H9 (cell line): ENCODE results near the gene FOXA2. TPM values are rescaled to one million over a fixed set of nuclear protein-coding genes. Genes with fewer than 3 reads are reported as not detected.

Source experiments
- DNase-seq: peaks from one replicate; pipeline ENCODE4 v3.0.0-alpha.2; 2017
- H2AFZ ChIP-seq: one replicate; pipeline ENCODE4 v1.6.1; 2013; ENCODE audit warnings: mild to moderate bottlenecking, low read length, control low read depth, moderate library complexity
- H2AK5ac ChIP-seq: 2 replicates; pipeline ENCODE4 v1.6.1; 2013; ENCODE audit warnings: low read length, control low read depth, mixed read lengths; ENCODE audit not compliant: insufficient read length
- H2BK120ac ChIP-seq: one replicate; pipeline ENCODE4 v1.6.1; 2013; ENCODE audit warnings: low read depth, mild to moderate bottlenecking, low read length, control low read depth, inconsistent platforms; ENCODE audit not compliant: poor library complexity, severe bottlenecking
- H2BK12ac ChIP-seq: 2 replicates; pipeline ENCODE4 v1.6.1; 2013; ENCODE audit warnings: low read length, control low read depth, mixed read lengths, low read depth; ENCODE audit not compliant: insufficient read length
- H2BK15ac ChIP-seq: 2 replicates; pipeline ENCODE4 v1.6.1; 2013; ENCODE audit warnings: low read depth, low read length, control low read depth
- H2BK20ac ChIP-seq: one replicate; pipeline ENCODE4 v1.6.1; 2013; ENCODE audit warnings: low read depth, mild to moderate bottlenecking, low read length, control low read depth, inconsistent platforms; ENCODE audit not compliant: poor library complexity, severe bottlenecking
- H2BK5ac ChIP-seq: 2 replicates; pipeline ENCODE4 v1.6.1; 2013; ENCODE audit warnings: low read length, control low read depth, mixed read lengths; ENCODE audit not compliant: insufficient read length
- H3K14ac ChIP-seq: 2 replicates; pipeline ENCODE4 v1.6.1; 2013; ENCODE audit warnings: low read length, control low read depth; ENCODE audit not compliant: insufficient read depth
- H3K18ac ChIP-seq: 2 replicates; pipeline ENCODE4 v1.6.1; 2013; ENCODE audit warnings: low read depth, mild to moderate bottlenecking, mixed read lengths, low read length, control low read depth; ENCODE audit not compliant: insufficient read length
- H3K23ac ChIP-seq: 2 replicates; pipeline ENCODE4 v1.6.1; 2013; ENCODE audit warnings: low read length, control low read depth, mixed read lengths, low read depth; ENCODE audit not compliant: insufficient read length
- H3K23me2 ChIP-seq: 2 replicates; pipeline ENCODE4 v1.6.1; 2013; ENCODE audit warnings: low read depth, mild to moderate bottlenecking, mixed read lengths, low read length, control low read depth; ENCODE audit not compliant: insufficient read length, poor library complexity, severe bottlenecking
- H3K27ac ChIP-seq: 2 replicates; pipeline ENCODE4 v1.5.1; 2013; ENCODE audit warnings: low read length, control low read depth, mixed read lengths, low read depth; ENCODE audit not compliant: insufficient read length
- H3K27me3 ChIP-seq: 2 replicates; pipeline ENCODE4 v1.6.1; 2013; ENCODE audit warnings: low read length, control low read depth, inconsistent platforms; ENCODE audit not compliant: insufficient read depth
- H3K4ac ChIP-seq: 2 replicates; pipeline ENCODE4 v1.6.1; 2013; ENCODE audit warnings: low read depth, mild to moderate bottlenecking, control low read depth, inconsistent platforms, low read length, moderate library complexity
- H3K4me1 ChIP-seq: 2 replicates; pipeline ENCODE4 v1.6.1; 2013; ENCODE audit warnings: low read length, control low read depth, inconsistent platforms; ENCODE audit not compliant: insufficient read depth
- H3K4me2 ChIP-seq: 2 replicates; pipeline ENCODE4 v1.6.1; 2013; ENCODE audit warnings: low read length, control low read depth, mixed read lengths; ENCODE audit not compliant: insufficient read length, insufficient read depth
- H3K56ac ChIP-seq: 2 replicates; pipeline ENCODE4 v1.6.1; 2013; ENCODE audit warnings: low read depth, mild to moderate bottlenecking, mixed read lengths, low read length, control low read depth; ENCODE audit not compliant: insufficient read length
- H3K79me1 ChIP-seq: 2 replicates; pipeline ENCODE4 v1.6.1; 2013; ENCODE audit warnings: low read depth, mild to moderate bottlenecking, moderate library complexity, low read length, control low read depth, inconsistent platforms; ENCODE audit not compliant: insufficient read depth, poor library complexity, severe bottlenecking
- H3K79me2 ChIP-seq: 2 replicates; pipeline ENCODE4 v1.6.1; 2013; ENCODE audit warnings: low read length, control low read depth, inconsistent platforms; ENCODE audit not compliant: insufficient read depth
- H3K9ac ChIP-seq: 2 replicates; pipeline ENCODE4 v1.6.1; 2013; ENCODE audit warnings: low read length, control low read depth, mixed read lengths; ENCODE audit not compliant: insufficient read length; ENCODE audit errors: extremely low read depth
- H3K9me3 ChIP-seq: one replicate; pipeline ENCODE4 v1.6.1; 2013; ENCODE audit warnings: low read depth, low read length, inconsistent platforms; ENCODE audit not compliant: control insufficient read depth
- H3T11ph ChIP-seq: one replicate; pipeline ENCODE4 v1.6.1; 2013; ENCODE audit warnings: mild to moderate bottlenecking, low read length, control low read depth, inconsistent platforms
- H4K20me1 ChIP-seq: one replicate; pipeline ENCODE4 v1.6.1; 2013; ENCODE audit not compliant: control insufficient read depth, insufficient read length, insufficient read depth
- H4K5ac ChIP-seq: 2 replicates; pipeline ENCODE4 v1.6.1; 2013; ENCODE audit warnings: low read depth, mild to moderate bottlenecking, mixed read lengths, low read length, control low read depth; ENCODE audit not compliant: insufficient read length
- H4K8ac ChIP-seq: replicated peaks from 2 replicates; pipeline ENCODE4 v1.6.1; 2013; ENCODE audit warnings: low read length, control low read depth, mixed read lengths, low read depth; ENCODE audit not compliant: insufficient read length
- H4K91ac ChIP-seq: 2 replicates; pipeline ENCODE4 v1.6.1; 2013; ENCODE audit warnings: low read depth, mild to moderate bottlenecking, moderate library complexity, mixed read lengths, low read length, control low read depth; ENCODE audit not compliant: insufficient read length
- H3K27ac Mint-ChIP-seq, 3 experiments: 2 replicates in 2 of 3; 3 replicates in 1 of 3; pipeline ENCODE4 v1.8.0; 2020 to 2021; ENCODE audit warnings: mixed read lengths in 3 of 3, mild to moderate bottlenecking in 1 of 3, moderate library complexity in 1 of 3
- H3K27me3 Mint-ChIP-seq: 2 replicates; pipeline ENCODE4 v1.8.0; 2021; ENCODE audit warnings: low read depth, mild to moderate bottlenecking, moderate library complexity, mixed read lengths
- H3K36me3 Mint-ChIP-seq, 3 experiments: 2 replicates in 2 of 3; 3 replicates in 1 of 3; pipeline ENCODE4 v1.8.0; 2020 to 2021; ENCODE audit warnings: low read depth in 3 of 3, mixed read lengths in 3 of 3; ENCODE audit not compliant: insufficient read depth in 1 of 3
- H3K4me1 Mint-ChIP-seq, 2 experiments: 2 replicates each; pipeline ENCODE4 v1.8.0; 2020; ENCODE audit warnings: mixed read lengths in 2 of 2
- H3K4me3 Mint-ChIP-seq, 2 experiments: 2 replicates in 1 of 2; 3 replicates in 1 of 2; pipeline ENCODE4 v1.8.0; 2020 to 2021; ENCODE audit warnings: mild to moderate bottlenecking in 2 of 2, mixed read lengths in 2 of 2, moderate library complexity in 1 of 2
- H3K9me3 Mint-ChIP-seq, 2 experiments: 2 replicates in 1 of 2; 3 replicates in 1 of 2; pipeline ENCODE4 v1.8.0; 2020; ENCODE audit warnings: mild to moderate bottlenecking in 2 of 2, mixed read lengths in 2 of 2, moderate library complexity in 1 of 2
- WGBS: extraction: QIAGEN DNeasy Blood & Tissue Kit; methylation state at CpG from one replicate; pipeline ENCODE4 v1.1.7; 2013; ENCODE audit warnings: missing lambda C conversion rate, low lambda C conversion rate, mixed read lengths; ENCODE audit not compliant: insufficient read length; ENCODE audit errors: extremely low coverage; 5-methylcytosine and 5-hydroxymethylcytosine counted together
- total RNA-seq: library from RNA; stranded (reverse); gene quantifications from 2 replicates; pipeline ENCODE4 v1.2.1, GENCODE V29; 2021
- TF ChIP-seq, protein P1 (sequence below): fragments of 200-600 bp; sonication (generic); conservative IDR thresholded peaks from 3 replicates; pipeline ENCODE4 v1.8.0; 2021; ENCODE audit warnings: antibody characterized with exemption, mild to moderate bottlenecking

The FOXA2 gene
- total RNA-seq, 1 experiment from 2014 or later: not detected

DNA sequence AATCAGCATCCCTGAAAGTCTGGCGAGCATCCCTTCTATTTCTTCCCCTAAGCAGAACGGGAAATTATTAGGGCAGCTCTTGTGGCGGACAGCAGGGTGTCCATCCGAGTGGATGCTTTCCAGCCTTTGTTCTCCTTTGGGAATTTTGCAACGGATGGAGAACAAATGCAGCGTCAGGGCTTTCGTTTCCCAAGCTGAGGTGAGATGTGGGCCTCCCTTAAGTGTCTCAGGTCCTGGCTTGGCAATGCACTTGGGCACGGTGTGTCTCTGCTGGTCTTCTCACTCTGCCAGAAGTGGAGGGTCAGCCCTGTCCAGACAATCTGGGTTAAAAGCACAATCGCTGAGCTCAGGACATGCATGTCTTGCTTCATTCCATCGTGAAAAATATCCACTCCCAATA, 43.5 kb downstream of the FOXA2 start:
- Histone ChIP-seq H2BK5ac (no peak overlapping the region), H4K20me1 (no peaks in the 10 kb centered on the region), H2AK5ac (no peak overlapping the region), H3K79me2 (no peaks in the 10 kb centered on the region), H3K18ac (no peak overlapping the region), H2BK12ac (no peak overlapping the region), H2BK15ac (no peak overlapping the region), H4K5ac (no peak overlapping the region), H3K56ac (no peak overlapping the region), H3K4ac (no peak overlapping the region), H3K14ac (no peak overlapping the region), H3K27me3 (no peaks in the 10 kb centered on the region), H2AFZ (no peak overlapping the region), H3T11ph (no peak overlapping the region), H3K9ac (no peak overlapping the region), H2BK120ac (no peak overlapping the region), H3K27ac (no peak overlapping the region), H3K4me2 (no peak overlapping the region), H3K9me3 (no peaks in the 10 kb centered on the region), H3K4me1 (no peaks in the 10 kb centered on the region), H3K23ac (no peak overlapping the region), H2BK20ac (no peak overlapping the region), H4K8ac (no peak overlapping the region), H4K91ac (no peak overlapping the region), H3K79me1 (no peaks in the 10 kb centered on the region), H3K23me2 (no peaks in the 10 kb centered on the region)
- Mint-ChIP-seq H3K4me1 (no peaks in the 10 kb centered on the region), H3K36me3 (no peaks in the 10 kb centered on the region), H3K9me3 (no peaks in the 10 kb centered on the region; a peak in 1 of 5 replicates), H3K4me3 (no peak overlapping the region), H3K27me3 (peaks cover 75% of the 10 kb centered on the region), H3K27ac (no peak overlapping the region; a peak in 1 of 7 replicates)
- TF ChIP-seq, protein P1, sequence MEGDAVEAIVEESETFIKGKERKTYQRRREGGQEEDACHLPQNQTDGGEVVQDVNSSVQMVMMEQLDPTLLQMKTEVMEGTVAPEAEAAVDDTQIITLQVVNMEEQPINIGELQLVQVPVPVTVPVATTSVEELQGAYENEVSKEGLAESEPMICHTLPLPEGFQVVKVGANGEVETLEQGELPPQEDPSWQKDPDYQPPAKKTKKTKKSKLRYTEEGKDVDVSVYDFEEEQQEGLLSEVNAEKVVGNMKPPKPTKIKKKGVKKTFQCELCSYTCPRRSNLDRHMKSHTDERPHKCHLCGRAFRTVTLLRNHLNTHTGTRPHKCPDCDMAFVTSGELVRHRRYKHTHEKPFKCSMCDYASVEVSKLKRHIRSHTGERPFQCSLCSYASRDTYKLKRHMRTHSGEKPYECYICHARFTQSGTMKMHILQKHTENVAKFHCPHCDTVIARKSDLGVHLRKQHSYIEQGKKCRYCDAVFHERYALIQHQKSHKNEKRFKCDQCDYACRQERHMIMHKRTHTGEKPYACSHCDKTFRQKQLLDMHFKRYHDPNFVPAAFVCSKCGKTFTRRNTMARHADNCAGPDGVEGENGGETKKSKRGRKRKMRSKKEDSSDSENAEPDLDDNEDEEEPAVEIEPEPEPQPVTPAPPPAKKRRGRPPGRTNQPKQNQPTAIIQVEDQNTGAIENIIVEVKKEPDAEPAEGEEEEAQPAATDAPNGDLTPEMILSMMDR: no peak
- DNase-seq: no peak
- no CpG with 5 or more reads among the region's 10 CpGs for WGBS
